ENCODE measurements around the gene CBX1. TPM values are rescaled to one million over a fixed set of nuclear protein-coding genes. Genes with fewer than 3 reads are reported as not detected.

Gene CBX1
- total and polyA plus RNA-seq, 2 of the 13 experiments (the other 11 are each of a cell fraction or from before 2014, with no cell fraction given), result 17.8 to 108 TPM

DNA sequence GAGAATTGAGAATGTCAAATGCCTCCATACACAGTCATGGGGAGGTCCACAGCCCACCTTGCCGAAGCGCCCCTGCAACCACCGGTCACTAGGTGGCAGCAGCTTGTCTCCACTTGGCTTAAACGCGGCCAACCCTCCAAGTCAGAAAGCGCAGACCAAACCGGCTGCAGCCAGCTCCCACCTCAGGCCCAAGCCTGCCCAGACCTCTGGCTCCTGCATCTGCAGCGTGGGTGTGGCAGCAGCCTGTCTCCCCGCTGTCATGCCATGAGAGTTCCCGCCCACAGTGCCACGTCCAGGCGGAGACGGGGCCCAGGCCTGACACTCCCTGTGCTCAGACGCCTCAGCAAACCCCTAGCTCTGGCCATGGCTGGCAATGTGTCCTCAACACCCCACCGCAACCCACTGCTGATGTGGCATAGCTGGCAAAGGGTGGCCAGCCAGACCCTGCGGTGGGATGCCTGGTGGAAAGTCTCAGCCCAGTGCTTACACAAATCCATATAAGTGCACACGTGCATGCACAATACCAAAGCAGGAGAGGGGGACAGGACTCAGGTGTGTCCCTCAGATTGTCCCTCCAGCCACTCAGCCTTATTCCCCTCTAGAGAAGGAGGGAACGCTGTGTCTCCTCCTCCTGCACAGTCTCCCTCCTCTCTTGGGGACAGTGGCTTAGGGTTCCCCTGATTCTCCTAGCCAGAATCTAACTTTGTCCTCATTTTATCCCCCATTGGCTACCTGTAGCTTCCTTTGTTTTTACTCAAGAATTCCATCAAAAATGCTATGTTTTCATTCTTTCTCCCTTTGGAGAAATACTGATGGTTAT, 74.6 kb downstream of the CBX1 start (continued):
- TF ChIP-seq, protein P1, sequence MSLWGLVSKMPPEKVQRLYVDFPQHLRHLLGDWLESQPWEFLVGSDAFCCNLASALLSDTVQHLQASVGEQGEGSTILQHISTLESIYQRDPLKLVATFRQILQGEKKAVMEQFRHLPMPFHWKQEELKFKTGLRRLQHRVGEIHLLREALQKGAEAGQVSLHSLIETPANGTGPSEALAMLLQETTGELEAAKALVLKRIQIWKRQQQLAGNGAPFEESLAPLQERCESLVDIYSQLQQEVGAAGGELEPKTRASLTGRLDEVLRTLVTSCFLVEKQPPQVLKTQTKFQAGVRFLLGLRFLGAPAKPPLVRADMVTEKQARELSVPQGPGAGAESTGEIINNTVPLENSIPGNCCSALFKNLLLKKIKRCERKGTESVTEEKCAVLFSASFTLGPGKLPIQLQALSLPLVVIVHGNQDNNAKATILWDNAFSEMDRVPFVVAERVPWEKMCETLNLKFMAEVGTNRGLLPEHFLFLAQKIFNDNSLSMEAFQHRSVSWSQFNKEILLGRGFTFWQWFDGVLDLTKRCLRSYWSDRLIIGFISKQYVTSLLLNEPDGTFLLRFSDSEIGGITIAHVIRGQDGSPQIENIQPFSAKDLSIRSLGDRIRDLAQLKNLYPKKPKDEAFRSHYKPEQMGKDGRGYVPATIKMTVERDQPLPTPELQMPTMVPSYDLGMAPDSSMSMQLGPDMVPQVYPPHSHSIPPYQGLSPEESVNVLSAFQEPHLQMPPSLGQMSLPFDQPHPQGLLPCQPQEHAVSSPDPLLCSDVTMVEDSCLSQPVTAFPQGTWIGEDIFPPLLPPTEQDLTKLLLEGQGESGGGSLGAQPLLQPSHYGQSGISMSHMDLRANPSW (CRISPR knock-in tag; IDR thresholded peaks at IDR 0.05; ENCODE audit: borderline replicate concordance), result no peak
- TF ChIP-seq, protein P2, sequence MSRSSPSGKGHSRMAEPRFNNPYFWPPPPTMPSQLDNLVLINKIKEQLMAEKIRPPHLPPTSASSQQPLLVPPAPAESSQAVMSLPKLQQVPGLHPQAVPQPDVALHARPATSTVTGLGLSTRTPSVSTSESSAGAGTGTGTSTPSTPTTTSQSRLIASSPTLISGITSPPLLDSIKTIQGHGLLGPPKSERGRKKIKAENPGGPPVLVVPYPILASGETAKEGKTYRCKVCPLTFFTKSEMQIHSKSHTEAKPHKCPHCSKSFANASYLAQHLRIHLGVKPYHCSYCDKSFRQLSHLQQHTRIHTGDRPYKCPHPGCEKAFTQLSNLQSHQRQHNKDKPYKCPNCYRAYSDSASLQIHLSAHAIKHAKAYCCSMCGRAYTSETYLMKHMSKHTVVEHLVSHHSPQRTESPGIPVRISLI (CRISPR knock-in tag; IDR thresholded peaks at IDR 0.05; ENCODE audit: borderline replicate concordance), result 0 out of 2 replicates have a peak, but pooled peaks have one; percentile 22
- TF ChIP-seq ARNTL (CRISPR knock-in tag; IDR thresholded peaks at IDR 0.05), result 0 out of 2 replicates have a peak, but pooled peaks have one; percentile 31
- no peak for TF ChIP-seq ZNF484 (CRISPR knock-in tag; IDR thresholded peaks at IDR 0.05; ENCODE audit: borderline replicate concordance, low read depth)
- no peak for TF ChIP-seq ETV6 (CRISPR knock-in tag; conservative IDR thresholded peaks at IDR 0.05)
- TF ChIP-seq, protein P3, sequence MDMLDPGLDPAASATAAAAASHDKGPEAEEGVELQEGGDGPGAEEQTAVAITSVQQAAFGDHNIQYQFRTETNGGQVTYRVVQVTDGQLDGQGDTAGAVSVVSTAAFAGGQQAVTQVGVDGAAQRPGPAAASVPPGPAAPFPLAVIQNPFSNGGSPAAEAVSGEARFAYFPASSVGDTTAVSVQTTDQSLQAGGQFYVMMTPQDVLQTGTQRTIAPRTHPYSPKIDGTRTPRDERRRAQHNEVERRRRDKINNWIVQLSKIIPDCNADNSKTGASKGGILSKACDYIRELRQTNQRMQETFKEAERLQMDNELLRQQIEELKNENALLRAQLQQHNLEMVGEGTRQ (IDR thresholded peaks at IDR 0.05; ENCODE audit: low read depth, low read length), result no peak
- TF ChIP-seq, protein P3 (CRISPR knock-in tag; IDR thresholded peaks at IDR 0.05; ENCODE audit: borderline replicate concordance), result no peak
- TF ChIP-seq, protein P4, sequence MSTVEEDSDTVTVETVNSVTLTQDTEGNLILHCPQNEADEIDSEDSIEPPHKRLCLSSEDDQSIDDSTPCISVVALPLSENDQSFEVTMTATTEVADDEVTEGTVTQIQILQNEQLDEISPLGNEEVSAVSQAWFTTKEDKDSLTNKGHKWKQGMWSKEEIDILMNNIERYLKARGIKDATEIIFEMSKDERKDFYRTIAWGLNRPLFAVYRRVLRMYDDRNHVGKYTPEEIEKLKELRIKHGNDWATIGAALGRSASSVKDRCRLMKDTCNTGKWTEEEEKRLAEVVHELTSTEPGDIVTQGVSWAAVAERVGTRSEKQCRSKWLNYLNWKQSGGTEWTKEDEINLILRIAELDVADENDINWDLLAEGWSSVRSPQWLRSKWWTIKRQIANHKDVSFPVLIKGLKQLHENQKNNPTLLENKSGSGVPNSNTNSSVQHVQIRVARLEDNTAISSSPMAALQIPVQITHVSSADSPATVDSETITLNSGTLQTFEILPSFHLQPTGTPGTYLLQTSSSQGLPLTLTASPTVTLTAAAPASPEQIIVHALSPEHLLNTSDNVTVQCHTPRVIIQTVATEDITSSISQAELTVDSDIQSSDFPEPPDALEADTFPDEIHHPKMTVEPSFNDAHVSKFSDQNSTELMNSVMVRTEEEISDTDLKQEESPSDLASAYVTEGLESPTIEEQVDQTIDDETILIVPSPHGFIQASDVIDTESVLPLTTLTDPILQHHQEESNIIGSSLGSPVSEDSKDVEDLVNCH (CRISPR knock-in tag; IDR thresholded peaks at IDR 0.05), result no peak
- no peak for TF ChIP-seq TBX3 (IDR thresholded peaks at IDR 0.05; ENCODE audit: borderline replicate concordance)
- TF ChIP-seq ZNF441 (CRISPR knock-in tag; IDR thresholded peaks at IDR 0.05; ENCODE audit: borderline replicate concordance), result no peak
- TF ChIP-seq, protein P5, sequence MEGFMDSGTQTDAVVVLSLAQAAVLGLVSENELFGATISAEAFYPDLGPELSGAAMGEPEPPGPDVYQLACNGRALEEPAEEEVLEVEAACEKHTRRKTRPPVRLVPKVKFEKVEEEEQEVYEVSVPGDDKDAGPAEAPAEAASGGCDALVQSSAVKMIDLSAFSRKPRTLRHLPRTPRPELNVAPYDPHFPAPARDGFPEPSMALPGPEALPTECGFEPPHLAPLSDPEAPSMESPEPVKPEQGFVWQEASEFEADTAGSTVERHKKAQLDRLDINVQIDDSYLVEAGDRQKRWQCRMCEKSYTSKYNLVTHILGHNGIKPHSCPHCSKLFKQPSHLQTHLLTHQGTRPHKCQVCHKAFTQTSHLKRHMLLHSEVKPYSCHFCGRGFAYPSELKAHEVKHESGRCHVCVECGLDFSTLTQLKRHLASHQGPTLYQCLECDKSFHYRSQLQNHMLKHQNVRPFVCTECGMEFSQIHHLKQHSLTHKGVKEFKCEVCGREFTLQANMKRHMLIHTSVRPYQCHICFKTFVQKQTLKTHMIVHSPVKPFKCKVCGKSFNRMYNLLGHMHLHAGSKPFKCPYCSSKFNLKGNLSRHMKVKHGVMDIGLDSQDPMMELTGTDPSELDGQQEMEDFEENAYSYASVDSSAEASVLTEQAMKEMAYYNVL (CRISPR knock-in tag; IDR thresholded peaks at IDR 0.05; ENCODE audit: borderline replicate concordance), result no peak
- TF ChIP-seq, protein P6, sequence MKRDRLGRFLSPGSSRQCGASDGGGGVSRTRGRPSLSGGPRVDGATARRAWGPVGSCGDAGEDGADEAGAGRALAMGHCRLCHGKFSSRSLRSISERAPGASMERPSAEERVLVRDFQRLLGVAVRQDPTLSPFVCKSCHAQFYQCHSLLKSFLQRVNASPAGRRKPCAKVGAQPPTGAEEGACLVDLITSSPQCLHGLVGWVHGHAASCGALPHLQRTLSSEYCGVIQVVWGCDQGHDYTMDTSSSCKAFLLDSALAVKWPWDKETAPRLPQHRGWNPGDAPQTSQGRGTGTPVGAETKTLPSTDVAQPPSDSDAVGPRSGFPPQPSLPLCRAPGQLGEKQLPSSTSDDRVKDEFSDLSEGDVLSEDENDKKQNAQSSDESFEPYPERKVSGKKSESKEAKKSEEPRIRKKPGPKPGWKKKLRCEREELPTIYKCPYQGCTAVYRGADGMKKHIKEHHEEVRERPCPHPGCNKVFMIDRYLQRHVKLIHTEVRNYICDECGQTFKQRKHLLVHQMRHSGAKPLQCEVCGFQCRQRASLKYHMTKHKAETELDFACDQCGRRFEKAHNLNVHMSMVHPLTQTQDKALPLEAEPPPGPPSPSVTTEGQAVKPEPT (CRISPR knock-in tag; IDR thresholded peaks at IDR 0.05; ENCODE audit: low read depth), result 0 out of 2 replicates have a peak, but pooled peaks have one; percentile 34
- TF ChIP-seq FOSL2 (CRISPR knock-in tag; IDR thresholded peaks at IDR 0.05), result no peak
- no peak for TF ChIP-seq MEIS1 (CRISPR knock-in tag; IDR thresholded peaks at IDR 0.05; ENCODE audit: borderline replicate concordance)
- peak; percentile 65 for TF ChIP-seq SALL1 (CRISPR knock-in tag; IDR thresholded peaks at IDR 0.05)
